HG02938 (cell line): ENCODE results near the gene TRMT11.
A peak's percentile ranks its signal among the peaks of the same experiment; 100 is the strongest.

Experiments
- ATAC-seq: cut with Tn5 transposase; IDR thresholded peaks from one replicate; pipeline ENCODE4 v1.9.1; 2021; ENCODE audit warnings: mild to moderate bottlenecking, moderate library complexity; ENCODE audit not compliant: unreplicated experiment

The TRMT11 gene

DNA sequence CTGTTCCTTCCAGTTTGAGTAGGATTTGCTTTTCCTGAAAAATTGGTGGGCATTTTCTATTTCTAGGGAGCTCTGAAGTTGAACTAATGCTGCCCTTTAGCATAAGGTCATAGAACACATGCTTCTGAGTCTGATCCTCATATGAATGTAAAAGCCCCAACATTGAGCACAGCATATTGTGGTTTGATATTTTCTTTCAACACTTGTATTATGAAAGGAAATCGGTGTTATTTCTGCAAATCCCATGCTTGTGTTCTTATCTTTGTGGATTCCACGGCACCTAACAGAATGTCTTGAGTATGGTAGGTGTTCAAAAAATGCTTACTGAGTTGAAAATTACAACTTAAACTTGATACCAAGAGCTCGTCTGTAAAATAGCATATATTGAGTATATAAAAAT lies 85.8 kb downstream of the TRMT11 start:
- ATAC-seq = no peak

DNA sequence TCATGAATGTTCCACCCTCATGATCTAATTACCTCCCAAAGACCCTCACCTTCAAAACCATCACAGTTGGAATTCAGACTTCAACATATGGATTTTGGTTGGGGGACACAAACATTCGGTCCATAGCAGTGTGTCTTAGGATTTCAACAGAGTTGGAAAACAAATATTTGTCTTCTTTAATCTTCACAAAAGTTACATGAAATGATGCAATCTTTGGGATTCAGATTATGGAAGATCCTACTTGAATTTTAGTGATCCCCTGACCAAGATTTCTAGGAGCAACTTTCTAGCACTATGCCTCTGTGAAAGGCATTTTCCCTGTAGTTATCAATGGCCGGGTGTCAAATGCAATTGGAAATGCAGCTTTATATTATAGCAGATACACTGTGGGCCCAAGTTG lies 86.5 kb downstream of the TRMT11 start:
- ATAC-seq = no peak

DNA sequence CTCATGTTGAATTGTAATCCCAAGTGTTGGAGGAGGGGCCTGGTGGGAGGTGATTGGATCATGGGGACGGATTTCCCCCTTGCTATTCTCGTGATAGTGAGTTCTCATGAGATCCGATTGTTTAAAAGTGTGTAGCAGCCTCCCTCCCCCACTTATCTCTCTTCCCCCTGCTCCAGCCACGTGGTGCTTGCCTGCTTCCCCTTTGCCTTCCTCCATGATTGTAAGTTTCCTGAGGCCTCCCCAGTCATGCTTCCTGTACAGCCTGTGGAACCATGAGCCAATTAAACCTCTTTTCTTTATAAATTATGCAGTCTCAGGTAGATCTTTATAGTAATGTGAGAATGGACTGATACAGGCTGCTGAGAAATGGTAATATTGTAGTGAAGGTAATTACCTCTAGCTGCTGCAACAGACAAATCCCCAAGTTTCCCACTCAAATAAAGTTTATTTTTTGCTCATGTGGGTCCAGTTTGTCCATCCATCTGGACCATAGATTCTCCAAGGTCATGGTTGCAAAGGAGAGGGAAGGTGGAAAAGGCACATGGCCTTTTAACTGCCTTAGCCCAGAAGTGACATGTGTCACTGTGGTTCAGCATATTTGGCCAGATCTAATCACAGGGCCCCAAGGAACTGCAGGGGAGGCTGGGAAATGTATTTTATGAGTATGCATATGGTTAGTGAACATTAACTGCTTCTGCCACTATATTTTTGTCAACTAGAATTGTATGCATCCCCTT lies 89.2 kb downstream of the TRMT11 start:
- no peak for ATAC-seq

DNA sequence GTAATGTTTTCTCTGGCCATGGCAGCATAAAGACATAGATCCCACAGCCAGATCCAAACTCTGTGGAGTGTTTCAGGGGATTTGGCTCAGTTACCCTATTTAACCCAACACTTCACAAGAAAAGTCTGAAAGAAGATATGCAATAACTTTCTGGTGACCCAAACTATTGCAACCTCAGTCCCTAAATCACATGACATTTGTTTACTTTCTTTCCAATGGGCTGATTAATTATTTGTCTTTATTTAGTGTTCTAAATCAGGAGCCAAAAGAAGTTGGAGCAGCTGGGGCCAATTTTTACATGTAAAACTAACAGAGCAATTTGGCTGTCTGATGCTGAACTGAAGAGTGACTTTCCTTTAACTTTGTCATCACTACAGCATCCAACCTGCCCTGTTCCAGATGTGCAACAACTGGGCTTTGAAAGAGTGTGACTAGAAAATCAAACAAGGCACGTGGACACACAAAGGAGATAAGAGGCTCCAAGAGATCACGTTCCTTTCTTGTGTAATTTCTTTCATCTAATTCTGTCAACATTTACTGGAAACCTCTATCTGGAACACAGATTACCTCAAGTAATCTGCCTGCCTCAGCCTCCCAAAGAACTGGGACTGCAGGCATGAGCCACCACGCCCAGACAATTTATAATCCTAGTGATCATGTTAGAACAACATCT lies 90.8 kb downstream of the TRMT11 start:
- no peak for ATAC-seq

DNA sequence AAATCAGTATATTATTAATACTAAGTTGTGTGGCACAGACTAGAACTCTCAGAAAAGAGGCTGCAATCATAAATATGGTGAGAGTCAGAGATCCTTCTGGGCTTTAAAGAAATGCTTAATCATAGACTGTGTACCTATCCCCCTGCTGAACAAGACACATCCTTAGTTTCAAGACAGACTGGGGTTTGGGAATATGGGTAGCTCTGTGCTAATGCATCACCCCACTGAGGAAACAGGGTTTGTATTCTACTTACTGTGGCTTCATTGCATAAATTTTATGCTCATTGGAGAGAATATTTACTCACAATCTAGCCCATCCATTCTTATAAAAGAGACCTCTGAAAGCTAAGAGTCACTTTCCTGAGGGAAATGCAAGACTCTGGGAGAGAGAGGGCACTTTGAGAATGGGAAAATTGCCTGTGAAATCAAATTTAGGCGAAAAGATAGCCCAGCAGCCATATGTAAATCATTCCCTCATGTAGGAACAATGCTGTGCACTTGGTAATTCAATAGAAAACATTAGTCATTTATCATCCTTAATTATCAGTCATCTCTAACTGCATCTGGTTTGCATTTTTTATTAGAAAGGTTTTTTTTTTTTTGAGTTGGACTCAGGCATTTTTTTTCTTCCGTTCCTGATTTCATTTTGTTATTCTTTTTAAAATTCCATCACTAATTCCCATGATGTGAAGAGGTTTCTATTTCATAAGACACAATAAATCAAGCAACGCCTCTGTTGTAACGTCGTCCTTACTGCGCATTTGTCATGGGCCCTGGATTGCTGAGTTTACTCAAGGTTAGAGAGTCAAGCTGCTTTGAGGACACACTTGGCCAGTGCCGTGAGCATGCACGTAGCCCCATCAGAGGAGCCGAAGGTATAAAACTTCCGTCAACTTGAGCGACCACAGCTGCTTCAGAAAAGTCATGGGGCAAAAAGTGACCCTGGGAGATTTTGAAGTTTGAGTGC lies 91.8 kb downstream of the TRMT11 start:
- ATAC-seq = no peak

DNA sequence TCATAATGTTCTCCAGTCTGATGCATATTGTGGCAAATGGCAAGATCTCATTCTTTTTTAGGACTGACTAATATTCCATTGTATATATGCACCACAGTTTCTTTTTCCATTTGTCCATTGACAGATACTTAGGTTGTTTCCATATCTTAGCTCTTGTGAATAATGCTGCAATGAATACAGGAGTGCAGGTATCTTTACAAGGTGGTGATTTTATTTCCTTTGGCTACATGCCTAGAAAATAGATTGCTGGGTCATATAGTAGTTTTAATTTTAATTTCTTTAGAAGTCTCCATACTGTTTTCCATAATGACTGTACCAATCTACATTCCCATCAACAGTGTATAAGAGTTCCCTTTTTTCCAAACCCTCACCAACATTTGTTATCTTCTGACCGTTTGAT lies 97.5 kb downstream of the TRMT11 start:
- no peak for ATAC-seq

DNA sequence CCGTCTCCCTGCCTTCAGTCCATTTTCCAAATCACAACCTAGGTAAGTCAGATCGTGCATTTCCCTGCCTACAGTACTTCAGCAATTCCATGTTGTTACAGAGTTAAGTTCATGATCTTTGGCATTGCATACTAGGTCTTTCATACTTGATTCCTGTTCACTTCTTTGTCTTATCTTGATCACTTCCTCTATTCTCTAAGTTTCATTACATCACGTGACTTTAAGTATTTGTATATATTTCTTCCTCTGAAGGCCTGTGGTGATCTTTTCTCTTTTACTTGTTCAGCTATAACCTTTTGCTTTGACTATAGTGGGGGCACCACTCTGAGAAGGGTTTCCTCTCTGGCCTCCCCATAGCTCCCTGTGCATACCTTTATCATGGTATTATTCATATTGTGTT lies 100.2 kb downstream of the TRMT11 start:
- ATAC-seq = peak; percentile 94
